GM18867 (cell line): ENCODE data around the gene FASTKD1.
A peak's percentile ranks its signal among the peaks of the same experiment; 100 is the strongest.
"Not testable (repeated sequence)": the region's sequence is repeated elsewhere in the genome, so short reads cannot be mapped to it uniquely, and the experiment has no call there.

Source experiments
- ATAC-seq: cut with Tn5 transposase; IDR thresholded peaks from one replicate; pipeline ENCODE4 v1.9.1; 2021; ENCODE audit warnings: mild to moderate bottlenecking, moderate library complexity; ENCODE audit not compliant: unreplicated experiment

Gene FASTKD1

GRCh38 chr2:169572189-169572588, 1.5 kb downstream of the FASTKD1 start:
- ATAC-seq: no peak

- no peak for ATAC-seq
Measured at GRCh38 chr2:169571571-169571970, 2.1 kb downstream of the FASTKD1 start.

- not testable (repeated sequence) for ATAC-seq
Measured at GRCh38 chr2:169570752-169571151, 2.9 kb downstream of the FASTKD1 start.

GRCh38 chr2:169569948-169570347, 3.7 kb downstream of the FASTKD1 start:
- ATAC-seq: no peak

- no peak for ATAC-seq
Measured at GRCh38 chr2:169565686-169566085, 8.0 kb downstream of the FASTKD1 start.

- ATAC-seq: no peak
Measured at GRCh38 chr2:169562519-169562918, 11.1 kb downstream of the FASTKD1 start.

GRCh38 chr2:169562084-169562483, 11.6 kb downstream of the FASTKD1 start:
- not testable (repeated sequence) for ATAC-seq

GRCh38 chr2:169561364-169561763, 12.3 kb downstream of the FASTKD1 start:
- no peak for ATAC-seq

- no peak for ATAC-seq
Measured at GRCh38 chr2:169546756-169547155, 26.9 kb downstream of the FASTKD1 start.

GRCh38 chr2:169542433-169542832, 31.2 kb downstream of the FASTKD1 start:
- ATAC-seq: no peak

GRCh38 chr2:169540146-169540545, 33.5 kb downstream of the FASTKD1 start:
- ATAC-seq: no peak

- ATAC-seq: not testable (repeated sequence)
Measured at GRCh38 chr2:169539460-169539859, 34.2 kb downstream of the FASTKD1 start.

- ATAC-seq: peak; percentile 94
Measured at GRCh38 chr2:169528271-169528701, 45.4 kb downstream of the FASTKD1 start.

- ATAC-seq: no peak
Measured at GRCh38 chr2:169526451-169526850, 47.2 kb downstream of the FASTKD1 start.

- ATAC-seq: no peak
Measured at GRCh38 chr2:169525434-169525833, 48.2 kb downstream of the FASTKD1 start.

GRCh38 chr2:169523681-169524080, 50.0 kb downstream of the FASTKD1 start:
- no peak for ATAC-seq

GRCh38 chr2:169520896-169521295, 52.8 kb downstream of the FASTKD1 start:
- no peak for ATAC-seq

GRCh38 chr2:169516488-169516995, 57.1 kb downstream of the FASTKD1 start:
- ATAC-seq: not testable (repeated sequence)

- not testable (repeated sequence) for ATAC-seq
Measured at GRCh38 chr2:169514758-169515157, 58.9 kb downstream of the FASTKD1 start.

GRCh38 chr2:169513926-169514325, 59.7 kb downstream of the FASTKD1 start:
- ATAC-seq: no peak

- ATAC-seq: no peak
Measured at GRCh38 chr2:169513094-169513493, 60.6 kb downstream of the FASTKD1 start.

- ATAC-seq: no peak
Measured at GRCh38 chr2:169512525-169512924, 61.1 kb downstream of the FASTKD1 start.

GRCh38 chr2:169511818-169512217, 61.8 kb downstream of the FASTKD1 start:
- no peak for ATAC-seq
